Lung (tissue), 12 donors: Measurements from ENCODE around the gene MAP3K13. TPM values are rescaled to one million over a fixed set of nuclear protein-coding genes. Genes with fewer than 3 reads are reported as not detected.

Source experiments
- ATAC-seq: fragments of 200-7000 bp; cut with Tn5 transposase; one replicate; pipeline ENCODE4 v1.9.1; 2020; ENCODE audit warnings: moderate number of reproducible peaks; ENCODE audit not compliant: insufficient read depth, low FRiP score
- DNase-seq, 3 donors: peaks; one replicate each; pipeline ENCODE4 v3.0.0-alpha.2; 2013 to 2017
- H3K27ac ChIP-seq, 2 donors: one replicate each; pipeline ENCODE4 v1.5.1; 2013; ENCODE audit warnings: mild to moderate bottlenecking in 2 of 2, moderate library complexity in 2 of 2, control low read depth in 1 of 2, inconsistent platforms in 1 of 2, low read depth in 1 of 2, low read length in 1 of 2
- H3K27me3 ChIP-seq, 3 donors: one replicate each; pipeline ENCODE4 v1.5.1; 2013; ENCODE audit warnings: low read length in 2 of 3; ENCODE audit not compliant: control insufficient read depth in 3 of 3, insufficient read depth in 3 of 3
- H3K36me3 ChIP-seq, 4 donors: one replicate each; pipeline ENCODE4 v1.5.1; 2013; ENCODE audit warnings: low read length in 4 of 4, mild to moderate bottlenecking in 1 of 4, moderate library complexity in 1 of 4; ENCODE audit not compliant: control insufficient read depth in 4 of 4, insufficient read depth in 4 of 4
- H3K4me1 ChIP-seq, 5 donors: one replicate each; pipeline ENCODE4 v1.5.1; 2013; ENCODE audit warnings: low read length in 5 of 5, mild to moderate bottlenecking in 2 of 5, moderate library complexity in 1 of 5; ENCODE audit not compliant: control insufficient read depth in 5 of 5, insufficient read depth in 5 of 5
- H3K4me3 ChIP-seq: one replicate; pipeline ENCODE4 v1.5.1; 2013; ENCODE audit warnings: mild to moderate bottlenecking, control low read depth, moderate library complexity
- H3K9ac ChIP-seq, 2 donors: one replicate each; pipeline ENCODE4 v1.5.1; 2013; ENCODE audit warnings: low read length in 2 of 2, control low read depth in 1 of 2; ENCODE audit not compliant: insufficient read depth in 1 of 2
- H3K9me3 ChIP-seq, 4 donors: one replicate each; pipeline ENCODE4 v1.5.1; 2013; ENCODE audit warnings: low read length in 3 of 4, mild to moderate bottlenecking in 1 of 4, moderate library complexity in 1 of 4; ENCODE audit not compliant: control insufficient read depth in 4 of 4, insufficient read depth in 3 of 4
- CTCF ChIP-seq: IDR thresholded peaks from 2 replicates; pipeline ENCODE4 v1.5.1; 2012; ENCODE audit warnings: mild to moderate bottlenecking; ENCODE audit errors: control extremely low read depth, extremely low read depth
- WGBS, 2 donors: extraction: QIAGEN DNeasy Blood & Tissue Kit; methylation state at CpG; one replicate each; pipeline ENCODE4 v1.1.7; 2013; 5-methylcytosine and 5-hydroxymethylcytosine counted together
- polyA plus RNA-seq, 2 donors: library from polyadenylated mRNA; stranded (reverse); fragments of 200-250 nt; gene quantifications; one replicate each; pipeline ENCODE4 v1.2.1, GENCODE V29; 2013
- total RNA-seq, 2 donors: library from RNA; depleted of rRNA in 1 of 2; stranded (reverse); fragments of >200 nt in 1 of 2; gene quantifications; one replicate each; pipeline ENCODE4 v1.2.1, GENCODE V29; 2014 to 2021
- donor health status: control.
- donor health status: control.
- donor health status: Bipolar disorder and iron deficiency.
- donor health status: healthy.
- donor health status: DM: yes; HTN: yes; CAD: no.

Gene MAP3K13
- total and polyA plus RNA-seq, 4 donors: 20.7 to 74.8 (median 29.3) TPM

DNA sequence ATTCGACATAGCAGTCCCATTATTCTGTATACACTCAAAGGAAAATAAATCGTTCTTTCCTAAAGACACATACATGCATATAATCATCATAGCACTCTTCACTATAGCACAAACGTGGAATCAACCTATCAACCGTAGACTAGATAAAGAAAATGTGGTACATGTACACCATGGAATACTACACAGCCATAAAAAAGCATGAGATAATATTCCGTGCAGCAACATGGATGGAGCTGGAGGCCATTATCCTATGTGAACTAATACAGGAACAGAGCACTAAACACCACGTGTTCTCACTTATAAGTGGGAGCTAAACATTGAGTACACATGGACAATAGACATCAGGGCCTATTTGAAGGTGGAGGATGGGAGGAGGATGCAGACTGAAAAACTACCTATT lies 12.1 kb upstream of the MAP3K13 start:
- no peaks in the 10 kb centered on the region for H3K27me3 ChIP-seq
- no peak for ATAC-seq
- H3K4me3 ChIP-seq: no peak overlapping the region
- DNase-seq: no peak
- 90 to 92% methylated on average over 6 of the region's 6 CpGs for WGBS, 2 donors
- no peak for TF ChIP-seq CTCF
- H3K9ac ChIP-seq: no peak overlapping the region
- no peak overlapping the region for H3K27ac ChIP-seq
- H3K36me3 ChIP-seq: no peaks in the 10 kb centered on the region
- no peaks in the 10 kb centered on the region for H3K4me1 ChIP-seq
- H3K9me3 ChIP-seq: no peaks in the 10 kb centered on the region

- 94 to 95% methylated on average over 2 of the region's 2 CpGs for WGBS, 2 donors
- Histone ChIP-seq H3K27ac (no peak overlapping the region), H3K4me1 (no peaks in the 10 kb centered on the region), H3K27me3 (no peaks in the 10 kb centered on the region), H3K9me3 (no peaks in the 10 kb centered on the region), H3K9ac (no peak overlapping the region), H3K4me3 (no peak overlapping the region), H3K36me3 (no peaks in the 10 kb centered on the region)
- ATAC-seq (no peak), DNase-seq (no peak)
- no peak for TF ChIP-seq CTCF
These were observed 11.5 kb upstream of the MAP3K13 start for GRCh38 chr3:185351396-185351795.

DNA sequence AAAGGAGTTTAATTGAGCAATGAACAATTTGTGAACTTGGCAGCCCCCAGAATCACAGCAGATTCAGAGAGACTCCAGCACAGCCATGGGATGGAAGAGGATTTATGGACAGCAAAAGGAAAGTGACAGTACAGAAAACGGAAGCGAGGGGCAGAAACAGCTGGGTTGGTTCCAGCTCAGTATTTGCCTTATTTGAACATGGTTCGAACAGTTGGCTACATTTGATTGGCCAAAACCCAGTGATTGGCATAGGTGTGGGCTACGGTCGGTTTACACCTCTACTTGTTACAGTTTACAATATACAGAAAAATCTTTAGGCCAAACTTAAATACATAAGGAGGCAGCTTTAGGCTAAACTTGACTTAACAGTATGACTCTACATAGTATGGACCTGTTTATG lies 9.7 kb upstream of the MAP3K13 start:
- ATAC-seq (no peak), DNase-seq (no peak)
- Histone ChIP-seq H3K27ac (no peak overlapping the region), H3K4me1 (no peaks in the 10 kb centered on the region), H3K9ac (no peak overlapping the region), H3K4me3 (no peak overlapping the region), H3K9me3 (no peaks in the 10 kb centered on the region), H3K27me3 (no peaks in the 10 kb centered on the region), H3K36me3 (no peaks in the 10 kb centered on the region)
- 92% methylated on average over 5 of the region's 5 CpGs for WGBS, 2 donors
- TF ChIP-seq CTCF: no peak
